Central memory CD8-positive, alpha-beta T cell (primary cell): Measurements from ENCODE around the gene TBC1D16.

Source experiments
- ATAC-seq: fragments of 150-1000 bp; cut with Tn5 transposase; replicated peaks from 2 replicates; pipeline ENCODE4 v1.10.0; 2022; ENCODE audit warnings: mild to moderate bottlenecking, moderate FRiP score, moderate number of reproducible peaks; ENCODE audit not compliant: poor library complexity, severe bottlenecking; ENCODE audit errors: extremely low read depth
- DNase-seq, 2 donors: peaks; one replicate each; pipeline ENCODE4 v3.0.0; 2021; ENCODE audit warnings: low spot score in 2 of 2
- H3K27ac Mint-ChIP-seq: one replicate; pipeline ENCODE4 v1.8.0; 2022; ENCODE audit warnings: low read depth, mild to moderate bottlenecking, moderate library complexity, mixed read lengths
- H3K27me3 Mint-ChIP-seq: one replicate; pipeline ENCODE4 v1.8.0; 2022; ENCODE audit warnings: mixed read lengths
- H3K36me3 Mint-ChIP-seq: one replicate; pipeline ENCODE4 v1.8.0; 2022; ENCODE audit warnings: mild to moderate bottlenecking, moderate library complexity, mixed read lengths; ENCODE audit not compliant: insufficient read depth
- H3K4me1 Mint-ChIP-seq: one replicate; pipeline ENCODE4 v1.8.0; 2022; ENCODE audit warnings: mixed read lengths
- H3K4me3 Mint-ChIP-seq: one replicate; pipeline ENCODE4 v1.8.0; 2022; ENCODE audit warnings: mild to moderate bottlenecking, moderate library complexity, mixed read lengths
- H3K9me3 Mint-ChIP-seq: one replicate; pipeline ENCODE4 v1.8.0; 2022; ENCODE audit warnings: mixed read lengths

TBC1D16 gene

DNA sequence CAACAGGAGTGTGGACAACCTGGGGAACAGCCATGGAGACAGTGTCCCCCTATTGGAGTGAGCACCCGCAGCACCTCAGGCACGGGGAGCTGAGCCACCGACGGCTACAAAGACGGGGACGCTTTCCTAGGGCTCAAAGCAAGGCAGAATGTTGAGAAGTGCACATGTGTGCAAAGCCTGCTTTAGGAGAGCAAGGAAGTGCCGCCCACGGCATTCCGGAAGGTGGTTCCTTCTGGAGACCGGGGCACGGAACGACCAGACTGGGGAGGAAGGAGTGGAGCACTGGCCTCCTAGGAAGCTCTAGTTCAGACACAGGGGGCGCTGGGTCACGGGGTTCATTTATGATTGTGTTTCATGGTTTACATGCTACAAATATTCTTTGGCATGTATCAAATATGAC lies 52.2 kb downstream of the TBC1D16 start:
- Mint-ChIP-seq H3K9me3 (no peaks in the 10 kb centered on the region), H3K27me3 (peaks cover 8% of the 10 kb centered on the region), H3K27ac (no peak overlapping the region), H3K4me3 (no peak overlapping the region), H3K4me1 (no peaks in the 10 kb centered on the region), H3K36me3 (no peaks in the 10 kb centered on the region)
- ATAC-seq, result no peak
- DNase-seq, result no peak

- Mint-ChIP-seq H3K4me3 (no peak overlapping the region), H3K36me3 (no peaks in the 10 kb centered on the region), H3K27me3 (peaks cover 8% of the 10 kb centered on the region), H3K27ac (no peak overlapping the region), H3K4me1 (no peaks in the 10 kb centered on the region), H3K9me3 (no peaks in the 10 kb centered on the region)
- ATAC-seq (no peak), DNase-seq (no peak)
Measured at GRCh38 chr17:79982986-79983385, 52.7 kb downstream of the TBC1D16 start.

GRCh38 chr17:79981661-79982101 lies 54.0 kb downstream of the TBC1D16 start:
- no peaks in the 10 kb centered on the region for H3K4me1 Mint-ChIP-seq
- no peaks in the 10 kb centered on the region for H3K36me3 Mint-ChIP-seq
- no peak overlapping the region for H3K4me3 Mint-ChIP-seq
- no peak overlapping the region for H3K27ac Mint-ChIP-seq
- peaks cover 16% of the 10 kb centered on the region for H3K27me3 Mint-ChIP-seq
- ATAC-seq (no peak), DNase-seq (no peak)
- H3K9me3 Mint-ChIP-seq, result no peaks in the 10 kb centered on the region

DNA sequence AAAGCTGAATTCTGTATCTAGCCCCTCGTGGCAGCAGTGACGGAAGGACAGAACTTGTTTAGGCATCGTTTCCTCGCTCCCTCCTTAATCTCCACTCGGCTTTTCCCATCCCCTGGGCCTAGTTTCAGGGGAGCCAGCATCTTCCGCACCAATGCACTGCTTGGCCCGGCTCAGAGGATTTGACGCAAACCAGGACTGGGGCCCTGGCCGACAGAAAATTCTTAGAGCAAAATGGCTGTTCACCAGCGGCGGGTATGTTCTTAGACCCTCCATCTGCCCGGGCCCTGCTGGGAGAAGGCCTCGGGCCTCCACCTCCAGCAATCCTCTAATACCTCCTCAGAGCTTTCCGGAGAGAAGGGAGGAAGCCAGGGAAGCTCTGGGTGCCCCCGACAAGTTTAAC lies 54.6 kb downstream of the TBC1D16 start:
- no peaks in the 10 kb centered on the region for H3K4me1 Mint-ChIP-seq
- no peaks in the 10 kb centered on the region for H3K36me3 Mint-ChIP-seq

DNA sequence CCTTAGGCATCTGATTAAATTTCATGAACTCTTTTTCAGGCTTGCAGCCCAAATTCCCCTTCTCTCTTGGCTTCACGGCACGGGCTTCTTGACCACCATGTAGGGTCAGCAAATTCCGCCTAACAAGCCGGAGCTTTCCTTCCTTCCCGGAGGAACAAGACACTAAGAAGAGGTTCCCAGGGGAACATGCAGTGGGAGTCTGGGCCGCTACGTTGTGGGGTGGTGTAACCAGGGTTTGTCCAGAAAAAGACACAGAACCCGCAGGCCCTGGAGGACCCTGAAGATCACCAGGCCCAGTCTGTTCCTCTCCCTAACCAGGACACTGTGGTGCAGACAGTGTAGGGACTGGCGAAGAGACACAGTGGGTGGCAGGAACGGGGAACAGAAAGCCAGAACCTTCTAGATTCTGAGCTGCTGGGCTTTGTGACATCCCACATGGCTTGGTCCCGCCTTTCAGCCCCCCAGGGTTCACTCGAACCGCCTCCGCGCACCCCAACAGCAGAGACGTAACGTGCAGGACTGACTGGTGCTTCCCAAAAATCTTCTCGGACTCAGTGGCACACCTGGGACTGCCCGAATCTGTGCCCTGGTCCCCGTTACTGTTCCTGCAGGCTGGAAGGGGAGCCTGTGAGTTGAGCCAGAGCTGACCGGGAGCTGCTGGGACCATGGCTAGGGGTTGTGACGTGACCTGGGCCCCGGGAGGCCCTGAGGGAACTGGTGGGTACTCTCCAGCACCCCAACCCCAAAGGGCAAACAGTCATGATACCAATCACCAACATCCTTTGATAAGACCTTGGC lies 55.2 kb downstream of the TBC1D16 start:
- DNase-seq, result no peak
- H3K4me1 Mint-ChIP-seq, result no peaks in the 10 kb centered on the region
- H3K27me3 Mint-ChIP-seq, result peaks cover 22% of the 10 kb centered on the region
- no peaks in the 10 kb centered on the region for H3K9me3 Mint-ChIP-seq
- H3K27ac Mint-ChIP-seq, result no peak overlapping the region
- no peaks in the 10 kb centered on the region for H3K36me3 Mint-ChIP-seq
- no peak for ATAC-seq
- H3K4me3 Mint-ChIP-seq, result no peak overlapping the region

More for the DNA sequence above, 54.6 kb downstream of the TBC1D16 start:
- DNase-seq (no peak), ATAC-seq (no peak)
- H3K9me3 Mint-ChIP-seq, result no peaks in the 10 kb centered on the region
- peaks cover 22% of the 10 kb centered on the region for H3K27me3 Mint-ChIP-seq
- H3K4me3 Mint-ChIP-seq, result no peak overlapping the region
- no peak overlapping the region for H3K27ac Mint-ChIP-seq

- no peaks in the 10 kb centered on the region for H3K36me3 Mint-ChIP-seq
Measured at GRCh38 chr17:79979816-79980215, 55.9 kb downstream of the TBC1D16 start.

GRCh38 chr17:79979221-79979741 lies 56.4 kb downstream of the TBC1D16 start:
- H3K27me3 Mint-ChIP-seq, result peaks cover 22% of the 10 kb centered on the region
- H3K27ac Mint-ChIP-seq, result no peak overlapping the region
- ATAC-seq (no peak), DNase-seq (no peak)
- H3K36me3 Mint-ChIP-seq, result no peaks in the 10 kb centered on the region
- H3K4me3 Mint-ChIP-seq, result no peak overlapping the region
- H3K9me3 Mint-ChIP-seq, result no peaks in the 10 kb centered on the region
- no peaks in the 10 kb centered on the region for H3K4me1 Mint-ChIP-seq

More at GRCh38 chr17:79979816-79980215, 55.9 kb downstream of the TBC1D16 start:
- no peak for ATAC-seq
- Mint-ChIP-seq H3K27me3 (peaks cover 22% of the 10 kb centered on the region), H3K4me1 (no peaks in the 10 kb centered on the region), H3K4me3 (no peak overlapping the region), H3K9me3 (no peaks in the 10 kb centered on the region), H3K27ac (no peak overlapping the region)
- DNase-seq, result no peak

GRCh38 chr17:79978548-79978855 lies 57.2 kb downstream of the TBC1D16 start:
- no peak overlapping the region for H3K4me3 Mint-ChIP-seq
- no peak for ATAC-seq
- no peaks in the 10 kb centered on the region for H3K9me3 Mint-ChIP-seq
- H3K27ac Mint-ChIP-seq, result no peak overlapping the region
- peaks cover 21% of the 10 kb centered on the region for H3K27me3 Mint-ChIP-seq
- H3K36me3 Mint-ChIP-seq, result no peaks in the 10 kb centered on the region
- no peaks in the 10 kb centered on the region for H3K4me1 Mint-ChIP-seq
- DNase-seq, result no peak

GRCh38 chr17:79977708-79978547 lies 57.7 kb downstream of the TBC1D16 start:
- Mint-ChIP-seq H3K9me3 (no peaks in the 10 kb centered on the region), H3K36me3 (no peaks in the 10 kb centered on the region), H3K4me1 (no peaks in the 10 kb centered on the region), H3K4me3 (no peak overlapping the region), H3K27ac (no peak overlapping the region), H3K27me3 (peaks cover 16% of the 10 kb centered on the region)
- ATAC-seq (no peak), DNase-seq (no peak)

- DNase-seq (no peak), ATAC-seq (no peak)
Measured at GRCh38 chr17:79977161-79977631, 58.5 kb downstream of the TBC1D16 start.

DNA sequence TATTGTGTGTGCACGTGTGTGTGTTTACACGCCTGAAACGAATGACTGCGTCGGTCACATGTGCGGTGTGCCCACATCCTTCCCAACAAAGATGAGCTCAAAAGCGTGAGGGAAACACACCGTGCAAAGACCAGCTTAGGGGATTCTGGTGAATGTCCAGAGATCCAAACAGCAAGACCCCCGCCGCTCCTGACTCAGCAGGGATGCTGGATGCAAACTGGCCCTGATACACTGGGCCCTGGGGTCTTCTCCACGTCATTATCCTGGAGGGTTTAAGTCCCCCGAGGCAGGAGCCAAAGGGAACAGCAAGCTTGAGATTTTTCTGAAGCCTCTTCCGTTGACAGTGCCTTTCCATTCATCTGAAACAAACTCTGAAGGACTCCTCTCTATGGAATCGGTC lies 59.2 kb downstream of the TBC1D16 start:
- Mint-ChIP-seq H3K27ac (no peak overlapping the region), H3K4me3 (no peak overlapping the region), H3K27me3 (peaks cover 28% of the 10 kb centered on the region), H3K4me1 (no peaks in the 10 kb centered on the region), H3K36me3 (no peaks in the 10 kb centered on the region), H3K9me3 (no peaks in the 10 kb centered on the region)
- DNase-seq (no peak), ATAC-seq (no peak)

More at GRCh38 chr17:79977161-79977631, 58.5 kb downstream of the TBC1D16 start:
- Mint-ChIP-seq H3K4me1 (no peaks in the 10 kb centered on the region), H3K27me3 (peaks cover 20% of the 10 kb centered on the region), H3K4me3 (no peak overlapping the region), H3K36me3 (no peaks in the 10 kb centered on the region), H3K27ac (no peak overlapping the region), H3K9me3 (no peaks in the 10 kb centered on the region)

DNA sequence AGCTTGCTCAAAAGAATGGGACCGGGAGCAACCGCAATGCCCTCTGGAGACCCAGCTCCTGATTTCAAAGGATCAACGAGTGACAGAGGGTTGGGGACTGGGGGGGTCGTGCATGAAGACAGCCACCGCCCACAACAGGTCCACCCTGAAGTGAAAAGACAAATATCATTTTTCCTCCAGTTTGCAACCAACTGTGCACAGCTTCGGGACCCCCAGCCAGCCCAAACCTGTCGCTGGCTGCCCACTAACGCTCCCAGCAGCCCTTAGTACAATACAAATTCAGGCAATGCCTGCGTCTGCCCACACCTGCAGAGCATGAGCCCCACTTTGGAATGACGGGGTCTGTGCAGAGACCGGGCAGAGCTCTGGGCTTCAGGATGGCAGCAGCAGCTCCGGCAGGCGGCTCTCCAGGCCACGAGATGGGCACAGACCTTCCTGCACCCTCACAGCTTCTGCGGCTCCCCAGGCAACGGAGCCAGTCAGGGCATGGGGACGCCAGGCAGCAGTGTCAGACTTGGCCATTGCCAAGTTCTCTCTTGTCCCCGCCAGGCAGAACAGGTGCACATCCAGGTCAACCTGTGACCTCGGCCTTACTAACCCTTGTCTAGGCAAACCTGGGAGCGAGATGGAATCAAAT lies 60.1 kb downstream of the TBC1D16 start:
- Mint-ChIP-seq H3K36me3 (no peaks in the 10 kb centered on the region), H3K4me3 (no peak overlapping the region), H3K27me3 (peaks cover 29% of the 10 kb centered on the region), H3K9me3 (no peaks in the 10 kb centered on the region), H3K27ac (no peak overlapping the region), H3K4me1 (no peaks in the 10 kb centered on the region)
- no peak for ATAC-seq
- no peak for DNase-seq
